IPS DF 4.7 (cell line): ENCODE measurements around the gene ABCG4.
"Not testable (repeated sequence)": the region's sequence is repeated elsewhere in the genome, so short reads cannot be mapped to it uniquely, and the experiment has no call there.

Source experiments
- DNase-seq: peaks from one replicate; pipeline ENCODE4 v3.0.0-alpha.2; 2013; ENCODE audit warnings: low spot score; ENCODE audit errors: extremely low read depth

ABCG4 gene

GRCh38 chr11:119180729-119181676 lies 32.2 kb downstream of the ABCG4 start:
- no peak for DNase-seq

GRCh38 chr11:119181677-119182412 lies 33.0 kb downstream of the ABCG4 start:
- DNase-seq: no peak

- not testable (repeated sequence) for DNase-seq
Measured at GRCh38 chr11:119184399-119184798, 35.5 kb downstream of the ABCG4 start.

- no peak for DNase-seq
Measured at GRCh38 chr11:119185981-119186634, 37.3 kb downstream of the ABCG4 start.

GRCh38 chr11:119187123-119187892 lies 38.5 kb downstream of the ABCG4 start:
- DNase-seq: no peak

- no peak for DNase-seq
Measured at GRCh38 chr11:119188067-119188466, 39.2 kb downstream of the ABCG4 start.

GRCh38 chr11:119188887-119189286 lies 40.0 kb downstream of the ABCG4 start:
- DNase-seq: no peak

GRCh38 chr11:119189393-119189792 lies 40.5 kb downstream of the ABCG4 start:
- DNase-seq: no peak

GRCh38 chr11:119190531-119190930 lies 41.7 kb downstream of the ABCG4 start:
- no peak for DNase-seq

GRCh38 chr11:119191265-119191664 lies 42.4 kb downstream of the ABCG4 start:
- not testable (repeated sequence) for DNase-seq

GRCh38 chr11:119192111-119192510 lies 43.3 kb downstream of the ABCG4 start:
- DNase-seq: no peak

- DNase-seq: no peak
Measured at GRCh38 chr11:119193001-119193400, 44.1 kb downstream of the ABCG4 start.

GRCh38 chr11:119193626-119194025 lies 44.8 kb downstream of the ABCG4 start:
- DNase-seq: no peak

- DNase-seq: no peak
Measured at GRCh38 chr11:119194811-119195440, 46.1 kb downstream of the ABCG4 start.

- peak; percentile 72 for DNase-seq
Measured at GRCh38 chr11:119195680-119196079, 46.8 kb downstream of the ABCG4 start.

GRCh38 chr11:119196833-119197483 lies 48.1 kb downstream of the ABCG4 start:
- DNase-seq: peak; percentile 76

GRCh38 chr11:119198925-119199324 lies 50.1 kb downstream of the ABCG4 start:
- DNase-seq: no peak

- DNase-seq: not testable (repeated sequence)
Measured at GRCh38 chr11:119201236-119201635, 52.4 kb downstream of the ABCG4 start.

- DNase-seq: no peak
Measured at GRCh38 chr11:119202554-119202953, 53.7 kb downstream of the ABCG4 start.

GRCh38 chr11:119204066-119204465 lies 55.2 kb downstream of the ABCG4 start:
- DNase-seq: no peak
